Measurements from ENCODE around the gene ECPAS.
"Not testable (repeated sequence)": the region's sequence is repeated elsewhere in the genome, so short reads cannot be mapped to it uniquely, and the experiment has no call there.

The ECPAS gene

GRCh38 chr9:111412280-111412679 is 71.9 kb downstream of the ECPAS start:
- H3K4me3 ChIP-seq (ENCODE audit: insufficient read length, low read depth): no peak overlapping the region
- no peak overlapping the region for H3K9ac ChIP-seq (ENCODE audit: insufficient read length, low read depth)
- no peak for DNase-seq (ENCODE audit: low read depth, low spot score)
- no peaks in the 10 kb centered on the region for H3K27me3 ChIP-seq (ENCODE audit: insufficient read depth, insufficient read length)
- H3K36me3 ChIP-seq (ENCODE audit: insufficient read depth, insufficient read length, low read length): peaks cover 91% of the 10 kb centered on the region
- H3K4me1 ChIP-seq (ENCODE audit: insufficient read depth, insufficient read length): no peaks in the 10 kb centered on the region
- no peaks in the 10 kb centered on the region for H3K9me3 ChIP-seq (ENCODE audit: insufficient read depth, low read length)
- TF ChIP-seq SUZ12 (IDR thresholded peaks at IDR 0.05; ENCODE audit: extremely low read depth, insufficient read depth, insufficient read length): no peak
- no peak for TF ChIP-seq YY1 (IDR thresholded peaks at IDR 0.05; ENCODE audit: insufficient read depth, insufficient read length)
- no peak for TF ChIP-seq ZNF274 (IDR thresholded peaks at IDR 0.05; ENCODE audit: low read depth, low read length)

GRCh38 chr9:111411266-111411665 is 72.9 kb downstream of the ECPAS start:
- peaks cover 91% of the 10 kb centered on the region for H3K36me3 ChIP-seq (ENCODE audit: insufficient read depth, insufficient read length, low read length)

GRCh38 chr9:111407813-111408212 is 76.4 kb downstream of the ECPAS start:
- Histone ChIP-seq H3K27me3 (ENCODE audit: insufficient read depth, insufficient read length) (no peaks in the 10 kb centered on the region), H3K36me3 (ENCODE audit: insufficient read depth, insufficient read length, low read length) (peaks cover 85% of the 10 kb centered on the region), H3K4me3 (ENCODE audit: insufficient read length, low read depth) (no peak overlapping the region), H3K4me1 (ENCODE audit: insufficient read depth, insufficient read length) (no peaks in the 10 kb centered on the region), H3K9me3 (ENCODE audit: insufficient read depth, low read length) (peaks cover 29% of the 10 kb centered on the region), H3K9ac (ENCODE audit: insufficient read length, low read depth) (no peak overlapping the region)
- TF ChIP-seq ZNF274 (IDR thresholded peaks at IDR 0.05; ENCODE audit: low read depth, low read length) (no peak), YY1 (IDR thresholded peaks at IDR 0.05; ENCODE audit: insufficient read depth, insufficient read length) (no peak), SUZ12 (IDR thresholded peaks at IDR 0.05; ENCODE audit: extremely low read depth, insufficient read depth, insufficient read length) (no peak)
- DNase-seq (ENCODE audit: low read depth, low spot score): no peak

More at GRCh38 chr9:111411266-111411665, 72.9 kb downstream of the ECPAS start:
- no peak overlapping the region for H3K4me3 ChIP-seq (ENCODE audit: insufficient read length, low read depth)
- no peaks in the 10 kb centered on the region for H3K4me1 ChIP-seq (ENCODE audit: insufficient read depth, insufficient read length)
- no peak overlapping the region for H3K9ac ChIP-seq (ENCODE audit: insufficient read length, low read depth)
- no peak for DNase-seq (ENCODE audit: low read depth, low spot score)
- H3K27me3 ChIP-seq (ENCODE audit: insufficient read depth, insufficient read length): no peaks in the 10 kb centered on the region
- TF ChIP-seq SUZ12 (IDR thresholded peaks at IDR 0.05; ENCODE audit: extremely low read depth, insufficient read depth, insufficient read length): no peak
- TF ChIP-seq YY1 (IDR thresholded peaks at IDR 0.05; ENCODE audit: insufficient read depth, insufficient read length): no peak
- TF ChIP-seq ZNF274 (IDR thresholded peaks at IDR 0.05; ENCODE audit: low read depth, low read length): no peak
- no peaks in the 10 kb centered on the region for H3K9me3 ChIP-seq (ENCODE audit: insufficient read depth, low read length)

DNA sequence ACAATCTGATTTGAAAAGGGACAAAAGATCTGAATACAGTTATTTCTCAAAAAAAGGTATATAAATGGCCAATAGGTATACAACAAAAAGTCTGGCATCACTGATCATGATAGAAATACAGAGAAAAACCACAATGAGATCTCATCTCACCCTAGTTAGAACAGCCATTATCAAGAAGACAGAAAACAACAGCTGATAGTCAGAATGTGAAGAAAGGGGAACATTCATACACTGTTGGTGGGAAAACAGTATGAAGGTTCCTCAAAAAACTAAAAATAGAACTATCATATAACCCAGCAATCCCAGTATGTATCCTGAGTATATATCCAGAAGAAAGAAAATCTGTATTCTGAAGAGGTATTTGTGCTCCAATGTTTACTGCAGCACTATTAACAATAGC is 78.5 kb downstream of the ECPAS start:
- H3K36me3 ChIP-seq (ENCODE audit: insufficient read depth, insufficient read length, low read length): peaks cover 76% of the 10 kb centered on the region
- DNase-seq (ENCODE audit: low read depth, low spot score): no peak
- H3K9me3 ChIP-seq (ENCODE audit: insufficient read depth, low read length): peaks cover 50% of the 10 kb centered on the region
- H3K9ac ChIP-seq (ENCODE audit: insufficient read length, low read depth): no peak overlapping the region
- H3K4me3 ChIP-seq (ENCODE audit: insufficient read length, low read depth): no peak overlapping the region
- H3K4me1 ChIP-seq (ENCODE audit: insufficient read depth, insufficient read length): no peaks in the 10 kb centered on the region
- no peaks in the 10 kb centered on the region for H3K27me3 ChIP-seq (ENCODE audit: insufficient read depth, insufficient read length)
- TF ChIP-seq SUZ12 (IDR thresholded peaks at IDR 0.05; ENCODE audit: extremely low read depth, insufficient read depth, insufficient read length) (no peak), ZNF274 (IDR thresholded peaks at IDR 0.05; ENCODE audit: low read depth, low read length) (no peak), YY1 (IDR thresholded peaks at IDR 0.05; ENCODE audit: insufficient read depth, insufficient read length) (no peak)

- H3K9me3 ChIP-seq (ENCODE audit: insufficient read depth, low read length): peaks cover 58% of the 10 kb centered on the region
- H3K4me3 ChIP-seq (ENCODE audit: insufficient read length, low read depth); H3K4me1 ChIP-seq (ENCODE audit: insufficient read depth, insufficient read length); H3K27me3 ChIP-seq (ENCODE audit: insufficient read depth, insufficient read length); H3K9ac ChIP-seq (ENCODE audit: insufficient read length, low read depth); DNase-seq (ENCODE audit: low read depth, low spot score): not testable (repeated sequence)
- H3K36me3 ChIP-seq (ENCODE audit: insufficient read depth, insufficient read length, low read length): peaks cover 61% of the 10 kb centered on the region
Measured at GRCh38 chr9:111401486-111401885, 82.7 kb downstream of the ECPAS start.

DNA sequence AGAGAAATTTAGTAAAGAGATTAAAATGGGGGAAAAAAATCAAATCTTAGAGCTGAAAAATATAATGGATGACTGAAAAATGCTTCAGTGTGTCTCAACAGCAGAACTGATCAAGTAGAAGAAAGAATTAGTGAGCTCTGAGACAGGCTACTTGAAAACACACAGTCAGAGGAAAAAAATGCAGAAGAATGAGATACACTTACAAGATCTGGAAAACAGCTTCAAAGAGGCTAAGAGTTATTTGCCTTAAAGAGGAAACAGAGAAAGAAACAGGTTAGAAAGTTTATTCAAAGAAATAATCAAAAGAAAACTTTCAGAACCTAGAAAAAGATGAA is 83.7 kb downstream of the ECPAS start:
- H3K9me3 ChIP-seq (ENCODE audit: insufficient read depth, low read length): peaks cover 56% of the 10 kb centered on the region
- no peak overlapping the region for H3K9ac ChIP-seq (ENCODE audit: insufficient read length, low read depth)
- DNase-seq (ENCODE audit: low read depth, low spot score): no peak
- H3K27me3 ChIP-seq (ENCODE audit: insufficient read depth, insufficient read length): no peaks in the 10 kb centered on the region
- H3K4me3 ChIP-seq (ENCODE audit: insufficient read length, low read depth): no peak overlapping the region
- H3K4me1 ChIP-seq (ENCODE audit: insufficient read depth, insufficient read length): no peaks in the 10 kb centered on the region
- no peak for TF ChIP-seq YY1 (IDR thresholded peaks at IDR 0.05; ENCODE audit: insufficient read depth, insufficient read length)
- TF ChIP-seq SUZ12 (IDR thresholded peaks at IDR 0.05; ENCODE audit: extremely low read depth, insufficient read depth, insufficient read length): no peak
- TF ChIP-seq ZNF274 (IDR thresholded peaks at IDR 0.05; ENCODE audit: low read depth, low read length): no peak
- H3K36me3 ChIP-seq (ENCODE audit: insufficient read depth, insufficient read length, low read length): peaks cover 61% of the 10 kb centered on the region

DNA sequence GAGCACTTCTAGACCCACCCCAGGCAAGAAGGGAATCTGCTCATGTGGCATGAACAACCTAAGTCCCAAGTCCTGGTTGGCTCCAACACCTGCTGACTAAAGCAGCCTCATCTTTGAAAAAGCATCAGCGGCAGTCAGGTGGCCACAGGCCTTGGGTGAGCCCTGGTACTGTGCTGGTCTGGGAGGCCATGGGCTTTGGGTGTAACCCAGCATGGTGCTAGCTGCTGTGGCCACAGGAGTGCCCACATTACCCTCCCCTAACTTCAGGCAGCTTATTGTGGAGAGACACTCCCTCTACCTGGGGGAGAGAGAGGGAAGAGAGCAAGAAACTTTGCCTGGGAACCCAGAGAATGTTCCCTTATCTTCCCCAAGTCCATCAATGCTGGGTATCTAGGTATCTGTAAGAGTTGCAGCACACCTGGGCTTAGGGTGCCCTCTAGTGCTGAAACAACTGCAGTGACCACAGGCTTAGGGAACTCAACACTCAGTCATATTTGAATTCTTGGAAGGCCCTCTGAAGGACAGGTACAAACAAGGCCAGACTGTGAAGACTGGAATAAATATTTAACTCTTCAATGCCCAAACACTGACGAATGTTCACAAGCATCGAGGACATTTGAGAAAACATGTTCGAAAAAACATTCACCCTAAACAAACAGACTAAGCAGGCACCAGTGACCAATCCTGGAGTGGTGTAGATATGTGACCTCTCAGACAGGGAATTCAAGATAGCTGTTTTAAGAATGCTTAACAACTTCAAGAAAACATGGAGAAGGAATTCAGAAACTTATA is 84.2 kb downstream of the ECPAS start:
- Histone ChIP-seq H3K9me3 (ENCODE audit: insufficient read depth, low read length) (peaks cover 50% of the 10 kb centered on the region), H3K27me3 (ENCODE audit: insufficient read depth, insufficient read length) (no peaks in the 10 kb centered on the region), H3K9ac (ENCODE audit: insufficient read length, low read depth) (no peak overlapping the region), H3K36me3 (ENCODE audit: insufficient read depth, insufficient read length, low read length) (peaks cover 64% of the 10 kb centered on the region), H3K4me1 (ENCODE audit: insufficient read depth, insufficient read length) (no peaks in the 10 kb centered on the region), H3K4me3 (ENCODE audit: insufficient read length, low read depth) (no peak overlapping the region)
- TF ChIP-seq ZNF274 (IDR thresholded peaks at IDR 0.05; ENCODE audit: low read depth, low read length) (no peak), YY1 (IDR thresholded peaks at IDR 0.05; ENCODE audit: insufficient read depth, insufficient read length) (no peak), SUZ12 (IDR thresholded peaks at IDR 0.05; ENCODE audit: extremely low read depth, insufficient read depth, insufficient read length) (no peak)
- DNase-seq (ENCODE audit: low read depth, low spot score): peak; percentile 39

Data from NT2/D1 (cell line).